SK-N-SH (cell line): ENCODE measurements around the gene RTCA. TPM values are rescaled to one million over a fixed set of nuclear protein-coding genes. Genes with fewer than 3 reads are reported as not detected.

Source experiments
- CTCF ChIA-PET: fragments of 300-600, 350-600 bp; formaldehyde crosslinking; extraction: SDS; loops from one replicate; lab custom pipeline; 2021; lab: Yijun Ruan, JAX
- POLR2A ChIA-PET: fragments of 350-600 bp; sonication (Branson Sonifier 250); formaldehyde crosslinking; extraction: SDS; loops from one replicate; lab custom pipeline; 2020; ENCODE audit warnings: antibody characterized with exemption, inconsistent platforms; lab: Yijun Ruan, JAX
- DNase-seq: peaks from one replicate; pipeline ENCODE4 v3.0.0; 2012
- H2AFZ ChIP-seq: fragments of 200-600 bp; sonication (generic); 2 replicates; pipeline ENCODE4 v1.8.1; 2016; ENCODE audit warnings: antibody characterized with exemption, mild to moderate bottlenecking, low read depth
- H3F3A ChIP-seq: fragments of 200-600 bp; sonication (generic); replicated peaks from 2 replicates; pipeline ENCODE3; 2016; ENCODE audit warnings: antibody characterized with exemption, mild to moderate bottlenecking; ENCODE audit not compliant: insufficient read depth
- H3K27ac ChIP-seq, 2 experiments: fragments of 200-500 bp in 1 of 2; fragments of 200-600 bp in 1 of 2; sonication (Bioruptor generic) in 1 of 2; sonication (generic), shearing (Covaris generic) in 1 of 2; 2 replicates each; pipeline versions ENCODE4 v1.5.1 to v1.6.1; 2014 to 2016; ENCODE audit warnings: low read depth in 2 of 2, inconsistent platforms in 1 of 2, low read length in 1 of 2, mild to moderate bottlenecking in 1 of 2, mixed read lengths in 1 of 2
- H3K27me3 ChIP-seq: fragments of 200-600 bp; sonication (generic), shearing (Covaris generic); 2 replicates; pipeline ENCODE4 v1.6.1; 2016; ENCODE audit warnings: mixed run types; ENCODE audit not compliant: insufficient read depth
- H3K36me3 ChIP-seq, 2 experiments: fragments of 200-500 bp in 1 of 2; fragments of 200-600 bp in 1 of 2; sonication (Bioruptor generic) in 1 of 2; sonication (generic) in 1 of 2; replicated peaks in 1 of 2; 2 replicates each; pipeline versions ENCODE3 to v1.5.1; 2014 to 2016; ENCODE audit warnings: low read length in 1 of 2, mild to moderate bottlenecking in 1 of 2; ENCODE audit not compliant: insufficient read depth in 2 of 2, control insufficient read depth in 1 of 2
- H3K4me1 ChIP-seq, 2 experiments: fragments of 200-500 bp in 1 of 2; fragments of 200-600 bp in 1 of 2; sonication (Bioruptor generic) in 1 of 2; sonication (generic), shearing (Covaris generic) in 1 of 2; 2 replicates each; pipeline versions ENCODE4 v1.5.1 to v1.6.1; 2014 to 2016; ENCODE audit warnings: low read depth in 1 of 2, low read length in 1 of 2, mixed run types in 1 of 2; ENCODE audit not compliant: insufficient read depth in 2 of 2, control insufficient read depth in 1 of 2
- H3K4me2 ChIP-seq: fragments of 200-600 bp; sonication (generic), shearing (Covaris generic); 2 replicates; pipeline ENCODE4 v1.6.1; 2017; ENCODE audit warnings: mixed run types
- H3K4me3 ChIP-seq, 2 experiments: fragments of 200-500 bp in 1 of 2; fragments of 200-600 bp in 1 of 2; sonication (Bioruptor generic) in 1 of 2; sonication (generic), shearing (Covaris generic) in 1 of 2; 2 replicates each; pipeline versions ENCODE4 v1.5.1 to v1.8.1; 2014 to 2016; ENCODE audit warnings: low read depth in 2 of 2, inconsistent platforms in 1 of 2, low read length in 1 of 2, mild to moderate bottlenecking in 1 of 2, mixed read lengths in 1 of 2, moderate library complexity in 1 of 2
- H3K79me2 ChIP-seq: fragments of 200-600 bp; sonication (generic); 2 replicates; pipeline ENCODE4 v1.8.1; 2017; ENCODE audit warnings: mild to moderate bottlenecking; ENCODE audit not compliant: insufficient read depth
- H3K9ac ChIP-seq: fragments of 200-600 bp; sonication (generic); 2 replicates; pipeline ENCODE4 v1.6.1; 2017; ENCODE audit warnings: mixed run types
- H3K9me2 ChIP-seq: fragments of 200-600 bp; sonication (generic); 2 replicates; pipeline ENCODE4 v1.6.1; 2017; ENCODE audit warnings: mixed run types
- H3K9me3 ChIP-seq: fragments of 200-600 bp; sonication (generic); 2 replicates; pipeline ENCODE4 v1.6.1; 2017; ENCODE audit warnings: mixed run types, mild to moderate bottlenecking, moderate library complexity
- H4K20me1 ChIP-seq: fragments of 200-600 bp; sonication (generic); 2 replicates; pipeline ENCODE4 v1.6.1; 2017; ENCODE audit warnings: mild to moderate bottlenecking, mixed run types; ENCODE audit not compliant: insufficient read depth
- CHD2 ChIP-seq: fragments of 150-350 bp; IDR thresholded peaks from 2 replicates; pipeline ENCODE4 v1.6.1; 2018; ENCODE audit warnings: low read length; ENCODE audit not compliant: partially characterized antibody
- ELF1 ChIP-seq: IDR thresholded peaks from 2 replicates; pipeline ENCODE4 v1.4.0; 2012
- EP300 ChIP-seq, 2 experiments: IDR thresholded peaks; 2 replicates each; pipeline versions ENCODE4 v1.4.0 to v1.6.1; 2012; ENCODE audit warnings: borderline replicate concordance in 1 of 2, low read depth in 1 of 2, low read length in 1 of 2
- FOSL2 ChIP-seq: IDR thresholded peaks from 2 replicates; pipeline ENCODE4 v1.4.0; 2012; ENCODE audit warnings: low read depth, mild to moderate bottlenecking, moderate library complexity, borderline replicate concordance
- GABPA ChIP-seq: IDR thresholded peaks from 2 replicates; pipeline ENCODE4 v1.4.0; 2012; ENCODE audit warnings: low read depth, mild to moderate bottlenecking
- GATA2 ChIP-seq: sonication (generic); formaldehyde crosslinking; IDR thresholded peaks from 2 replicates; pipeline ENCODE4 v1.5.0; 2020; ENCODE audit warnings: mild to moderate bottlenecking, missing genetic modification reagents
- MAX ChIP-seq: IDR thresholded peaks from 2 replicates; pipeline ENCODE4 v1.4.0; 2012; ENCODE audit warnings: low read depth
- MEF2A ChIP-seq: IDR thresholded peaks from 2 replicates; pipeline ENCODE4 v1.4.0; 2012; ENCODE audit warnings: low read depth, borderline replicate concordance
- MXI1 ChIP-seq: IDR thresholded peaks from 2 replicates; pipeline ENCODE4 v1.6.1; 2012; ENCODE audit warnings: mild to moderate bottlenecking, low read depth, low read length, improper control_type of control experiment
- NFIC ChIP-seq: IDR thresholded peaks from 2 replicates; pipeline ENCODE4 v1.4.0; 2012; ENCODE audit warnings: borderline replicate concordance
- POLR2AphosphoS5 ChIP-seq: IDR thresholded peaks from 2 replicates; pipeline ENCODE4 v1.6.1; 2012; ENCODE audit warnings: low read depth, low read length
- RCOR1 ChIP-seq: fragments of 150-350 bp; IDR thresholded peaks from 2 replicates; pipeline ENCODE4 v1.6.1; 2017; ENCODE audit warnings: antibody characterized with exemption, low read length
- REST ChIP-seq: IDR thresholded peaks from 2 replicates; pipeline ENCODE4 v1.6.1; 2012; ENCODE audit warnings: mild to moderate bottlenecking, low read depth, low read length, moderate library complexity
- RFX5 ChIP-seq: IDR thresholded peaks from 2 replicates; pipeline ENCODE4 v1.6.1; 2012; ENCODE audit warnings: mild to moderate bottlenecking, improper control_type of control experiment, low read length
- RXRA ChIP-seq: IDR thresholded peaks from 2 replicates; pipeline ENCODE4 v1.4.0; 2012; ENCODE audit warnings: low read depth, mild to moderate bottlenecking, borderline replicate concordance
- SMC3 ChIP-seq: IDR thresholded peaks from 2 replicates; pipeline ENCODE4 v1.6.1; 2012; ENCODE audit warnings: low read depth, low read length, improper control_type of control experiment
- TAF1 ChIP-seq: IDR thresholded peaks from 2 replicates; pipeline ENCODE4 v1.6.1; 2012; ENCODE audit warnings: low read depth, mild to moderate bottlenecking, low read length, moderate library complexity, borderline replicate concordance
- TCF12 ChIP-seq: IDR thresholded peaks from 2 replicates; pipeline ENCODE4 v1.4.0; 2012
- USF2 ChIP-seq: fragments of 150-350 bp; IDR thresholded peaks from 2 replicates; pipeline ENCODE4 v1.6.1; 2017; ENCODE audit warnings: antibody characterized with exemption, low read length, low read depth, borderline replicate concordance
- YY1 ChIP-seq: IDR thresholded peaks from 2 replicates; pipeline ENCODE4 v1.4.0; 2012; ENCODE audit warnings: low read depth, mild to moderate bottlenecking
- ZBTB33 ChIP-seq: IDR thresholded peaks from 2 replicates; pipeline ENCODE4 v1.4.0; 2012; ENCODE audit warnings: low read depth, borderline replicate concordance
- WGBS: methylation state at CpG from one replicate; pipeline ENCODE4 v1.1.6; 2017; ENCODE audit warnings: low lambda C conversion rate; 5-methylcytosine and 5-hydroxymethylcytosine counted together
- polyA plus RNA-seq, 3 experiments: library from polyadenylated mRNA; depleted of rRNA; stranded (reverse); fragments of >200 nt; gene quantifications; 2 replicates each; pipeline ENCODE4 v1.2.3, GENCODE V29; 2012
- TF ChIP-seq, protein P1 (sequence below): fragments of 150-350 bp; IDR thresholded peaks from 2 replicates; pipeline ENCODE4 v1.6.1; 2016; ENCODE audit warnings: mild to moderate bottlenecking, low read depth, low read length

The RTCA gene
- polyA plus RNA-seq, 1 of the 3 experiments (the other 2 are of a cell fraction), result 17.3 TPM

DNA sequence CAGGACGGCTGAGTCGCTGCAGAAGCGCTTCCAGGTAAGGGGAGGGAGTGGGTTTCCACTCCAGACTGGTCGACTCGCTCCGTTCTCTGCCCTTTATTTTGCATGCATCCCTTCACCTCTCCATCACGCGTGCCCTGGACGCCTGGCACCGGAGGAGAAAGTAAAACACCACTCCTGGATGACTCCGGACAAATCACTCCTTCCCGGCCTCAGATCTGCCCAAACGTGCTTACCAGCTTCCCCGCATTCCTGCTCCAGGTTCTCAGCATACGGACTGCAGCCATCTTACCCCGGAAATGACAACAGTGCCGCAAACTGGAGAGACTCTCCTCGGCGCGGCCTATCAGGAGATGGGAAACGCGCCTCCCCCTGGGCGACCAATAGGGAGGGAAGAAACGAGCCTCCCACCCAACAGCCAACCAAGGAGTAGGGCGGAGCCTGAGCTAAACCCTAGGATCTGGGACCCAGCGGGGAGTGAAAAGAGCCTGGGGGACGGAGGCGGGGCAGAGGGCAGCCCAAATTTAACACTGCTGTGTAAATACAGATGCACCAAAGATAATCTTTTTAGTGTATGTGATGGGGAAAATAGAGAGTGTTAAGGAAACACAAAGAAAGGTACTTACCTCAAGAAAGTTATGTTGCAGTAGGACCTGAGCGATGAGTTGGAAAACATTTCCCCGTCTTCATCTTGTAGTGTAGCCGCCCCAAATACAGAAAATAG, 16.3 kb upstream of the RTCA start, which contains the start of gene DBT:
Gene DBT (minus strand): TSS at position 298 of the 721 bp plus-strand sequence. CDS start 14 bp downstream, at position 284.
- Histone ChIP-seq H3K9me2 (no peaks in the 10 kb centered on the region), H3K79me2 (peaks cover 38% of the 10 kb centered on the region), H3K27ac (peak within 1 kb of the TSS; percentile 59 to 94), H3K9ac (peak within 1 kb of the TSS; percentile 81), H3K9me3 (no peaks in the 10 kb centered on the region), H4K20me1 (no peaks in the 10 kb centered on the region), H3F3A (no peaks in the 10 kb centered on the region), H3K27me3 (no peaks in the 10 kb centered on the region), H2AFZ (peak within 1 kb of the TSS; percentile 93), H3K36me3 (peaks cover 0 to 8% of the 10 kb centered on the region in 2 experiments), H3K4me1 (peaks cover 8 to 10% of the 10 kb centered on the region in 2 experiments; a peak in 3 of 4 replicates), H3K4me3 (peak within 1 kb of the TSS; percentile 73 to 91), H3K4me2 (peak within 1 kb of the TSS; percentile 86)
- ChIA-PET POLR2A (interaction anchor here (0.6 to 2.6 kb wide), 4 partner anchors 16 to 117 kb away, joined by 3 to 17 read pairs (median 3); partner anchors contain the start of genes RTCA, SASS6 and TRMT13), CTCF (interaction anchor here (1.0 to 1.8 kb wide), 3 partner anchors 28 to 210 kb away, joined by 3 to 6 read pairs (median 5); no protein-coding TSS in a partner anchor)
- TF ChIP-seq, protein P1, sequence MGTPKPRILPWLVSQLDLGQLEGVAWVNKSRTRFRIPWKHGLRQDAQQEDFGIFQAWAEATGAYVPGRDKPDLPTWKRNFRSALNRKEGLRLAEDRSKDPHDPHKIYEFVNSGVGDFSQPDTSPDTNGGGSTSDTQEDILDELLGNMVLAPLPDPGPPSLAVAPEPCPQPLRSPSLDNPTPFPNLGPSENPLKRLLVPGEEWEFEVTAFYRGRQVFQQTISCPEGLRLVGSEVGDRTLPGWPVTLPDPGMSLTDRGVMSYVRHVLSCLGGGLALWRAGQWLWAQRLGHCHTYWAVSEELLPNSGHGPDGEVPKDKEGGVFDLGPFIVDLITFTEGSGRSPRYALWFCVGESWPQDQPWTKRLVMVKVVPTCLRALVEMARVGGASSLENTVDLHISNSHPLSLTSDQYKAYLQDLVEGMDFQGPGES, result no peak
- TF ChIP-seq FOSL2, result no peak
- peak; percentile 68; the same call in 1 of the 2 replicates for TF ChIP-seq MAX
- TF ChIP-seq GATA2, result peak; percentile 46; the same call in 1 of the 2 replicates
- no peak for TF ChIP-seq NFIC
- TF ChIP-seq CHD2, result no peak
- TF ChIP-seq RCOR1, result no peak
- no peak for TF ChIP-seq USF2
- TF ChIP-seq EP300 (IDR thresholded peaks at IDR 0.05; ENCODE audit: borderline replicate concordance in 1 of 2, low read depth in 1 of 2, low read length in 1 of 2), result peak in 1 of 2 experiments; percentile 24; a peak in 1 of 4 replicates
- no peak for TF ChIP-seq ZBTB33
- TF ChIP-seq ELF1, result peak; percentile 94
- peak; percentile 70 for TF ChIP-seq REST
- TF ChIP-seq SMC3, result no peak
- no peak for TF ChIP-seq TCF12
- no peak for TF ChIP-seq MEF2A
- TF ChIP-seq POLR2AphosphoS5, result peak; percentile 99
- TF ChIP-seq MXI1, result peak; percentile 66
- TF ChIP-seq GABPA, result peak; percentile 74
- no peak for TF ChIP-seq RXRA
- TF ChIP-seq TAF1, result peak; percentile 98
- TF ChIP-seq YY1, result peak; percentile 94
- peak; percentile 77; the same call in 1 of the 2 replicates for TF ChIP-seq RFX5
- DNase-seq, result peak; percentile 89
- WGBS, result 1% methylated on average over 27 of the region's 31 CpGs
